Endothelial cell of umbilical vein (primary cell): ENCODE data around the gene CDC42BPG.

Experiments
- CTCF ChIP-seq, 2 donors: IDR thresholded peaks; 1 replicate in 1 of 2; 2 replicates in 1 of 2; pipeline ENCODE4 v1.5.1; 2011; ENCODE audit warnings: low read length in 2 of 2, mild to moderate bottlenecking in 2 of 2, moderate library complexity in 2 of 2, control low read depth in 1 of 2, inconsistent platforms in 1 of 2, low read depth in 1 of 2; ENCODE audit not compliant: insufficient read depth in 1 of 2; ENCODE audit errors: extremely low read depth in 1 of 2
- JUN ChIP-seq: IDR thresholded peaks from 2 replicates; pipeline ENCODE4 v1.6.1; 2011; ENCODE audit warnings: borderline replicate concordance, low read depth; ENCODE audit not compliant: insufficient read length, insufficient read depth
- POLR2A ChIP-seq: IDR thresholded peaks from 2 replicates; pipeline ENCODE4 v1.6.1; 2012; ENCODE audit warnings: low read depth, mild to moderate bottlenecking, control low read depth, low read length
- POLR2AphosphoS5 ChIP-seq: IDR thresholded peaks from 2 replicates; pipeline ENCODE4 v1.6.1; 2012; ENCODE audit warnings: low read depth, mild to moderate bottlenecking, control low read depth, low read length, moderate library complexity; ENCODE audit not compliant: insufficient read depth

GRCh38 chr11:64792482-64792881 is 52.0 kb downstream of the CDC42BPG start:
- TF ChIP-seq CTCF (IDR thresholded peaks at IDR 0.05; ENCODE audit: extremely low read depth in 1 of 2, insufficient read depth in 1 of 2, low read depth in 1 of 2, low read length in 2 of 2) = no peak
- TF ChIP-seq POLR2AphosphoS5 = no peak
- no peak for TF ChIP-seq JUN
- no peak for TF ChIP-seq POLR2A
